ENCODE data around the gene GRHL3.

GRHL3 gene

GRCh38 chr1:24300971-24301784 lies 18.0 kb upstream of the GRHL3 start:
- no peak overlapping the region for H3K23ac ChIP-seq (ENCODE audit: low read length)
- no peak overlapping the region for H3K4ac ChIP-seq (ENCODE audit: low read depth, low read length)
- H4K8ac ChIP-seq (ENCODE audit: low read depth, low read length), result no peak overlapping the region
- H2BK120ac ChIP-seq (ENCODE audit: insufficient read depth, low read length, poor library complexity), result no peak overlapping the region
- peaks cover 0 to 6% of the 10 kb centered on the region in 2 experiments for H3K4me1 ChIP-seq (ENCODE audit: control insufficient read depth in 1 of 2, insufficient read depth in 2 of 2, low read length in 2 of 2)
- H3K36me3 ChIP-seq (ENCODE audit: control insufficient read depth in 1 of 2, insufficient read depth in 2 of 2, low read length in 2 of 2), result no peaks in the 10 kb centered on the region
- H2AFZ ChIP-seq (ENCODE audit: insufficient read depth, low read length, poor library complexity), result no peak overlapping the region
- no peak overlapping the region for H3K18ac ChIP-seq (ENCODE audit: low read length)
- H2AK5ac ChIP-seq (ENCODE audit: low read length), result no peak overlapping the region
- no peak overlapping the region for H3K4me3 ChIP-seq (ENCODE audit: low read depth, low read length)
- H2BK5ac ChIP-seq (ENCODE audit: low read depth, low read length, poor library complexity), result no peak overlapping the region
- no peaks in the 10 kb centered on the region for H3K79me2 ChIP-seq (ENCODE audit: control insufficient read depth, insufficient read depth, low read length, poor library complexity)
- no peak overlapping the region for H3K27ac ChIP-seq (ENCODE audit: low read depth, low read length)
- H4K12ac ChIP-seq (ENCODE audit: low read depth, low read length), result no peak overlapping the region
- no peaks in the 10 kb centered on the region for H3K27me3 ChIP-seq (ENCODE audit: insufficient read depth, low read length)
- no peak overlapping the region for H3K14ac ChIP-seq (ENCODE audit: low read length)
- no peak overlapping the region for H2BK12ac ChIP-seq (ENCODE audit: low read length)
- DNase-seq, result no peak
- H3K9me3 ChIP-seq (ENCODE audit: insufficient read depth, low read depth, low read length), result no peaks in the 10 kb centered on the region
- no CpG with 5 or more reads among the region's 7 CpGs for WGBS (ENCODE audit: extremely low coverage, insufficient coverage, insufficient read length)
- H3K9ac ChIP-seq (ENCODE audit: low read length), result no peak overlapping the region
- H4K91ac ChIP-seq (ENCODE audit: low read depth, low read length), result no peak overlapping the region
- no peaks in the 10 kb centered on the region for H3K79me1 ChIP-seq (ENCODE audit: low read length)
- no peak overlapping the region for H3K4me2 ChIP-seq (ENCODE audit: low read length)

DNA sequence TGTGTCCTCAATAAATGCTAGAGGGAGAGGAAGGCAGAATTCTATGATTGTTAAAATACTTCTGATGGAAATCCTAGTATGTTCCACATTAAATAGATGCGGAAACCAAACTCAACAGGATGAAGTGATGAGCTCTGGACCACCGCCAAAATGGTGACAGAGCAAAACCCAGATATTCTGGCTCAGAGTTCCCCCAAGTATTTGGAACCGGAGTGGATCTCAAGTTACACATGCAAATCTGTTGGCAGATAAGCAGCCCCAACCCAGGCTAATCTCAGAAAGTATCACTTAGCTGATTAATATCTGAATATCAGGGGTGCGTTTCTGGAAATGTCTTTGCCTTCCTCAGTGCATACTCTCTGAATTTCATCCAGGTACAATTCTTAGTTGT lies 17.4 kb upstream of the GRHL3 start:
- H3K4me2 ChIP-seq (ENCODE audit: low read length), result no peak overlapping the region
- DNase-seq, result no peak
- no peak overlapping the region for H3K4ac ChIP-seq (ENCODE audit: low read depth, low read length)
- H4K91ac ChIP-seq (ENCODE audit: low read depth, low read length), result no peak overlapping the region
- WGBS (ENCODE audit: extremely low coverage, insufficient coverage, insufficient read length), result no CpG with 5 or more reads among the region's 4 CpGs
- no peak overlapping the region for H3K4me3 ChIP-seq (ENCODE audit: low read depth, low read length)
- H3K79me1 ChIP-seq (ENCODE audit: low read length), result no peaks in the 10 kb centered on the region
- H2BK120ac ChIP-seq (ENCODE audit: insufficient read depth, low read length, poor library complexity), result no peak overlapping the region
- H3K27me3 ChIP-seq (ENCODE audit: insufficient read depth, low read length), result no peaks in the 10 kb centered on the region
- peaks cover 0 to 6% of the 10 kb centered on the region in 2 experiments for H3K4me1 ChIP-seq (ENCODE audit: control insufficient read depth in 1 of 2, insufficient read depth in 2 of 2, low read length in 2 of 2)
- no peak overlapping the region for H4K8ac ChIP-seq (ENCODE audit: low read depth, low read length)
- no peaks in the 10 kb centered on the region for H3K79me2 ChIP-seq (ENCODE audit: control insufficient read depth, insufficient read depth, low read length, poor library complexity)
- no peak overlapping the region for H3K9ac ChIP-seq (ENCODE audit: low read length)
- H3K14ac ChIP-seq (ENCODE audit: low read length), result no peak overlapping the region
- H3K9me3 ChIP-seq (ENCODE audit: insufficient read depth, low read depth, low read length), result no peaks in the 10 kb centered on the region
- no peak overlapping the region for H2AFZ ChIP-seq (ENCODE audit: insufficient read depth, low read length, poor library complexity)
- H3K23ac ChIP-seq (ENCODE audit: low read length), result no peak overlapping the region
- H3K18ac ChIP-seq (ENCODE audit: low read length), result no peak overlapping the region
- no peak overlapping the region for H4K12ac ChIP-seq (ENCODE audit: low read depth, low read length)
- no peaks in the 10 kb centered on the region for H3K36me3 ChIP-seq (ENCODE audit: control insufficient read depth in 1 of 2, insufficient read depth in 2 of 2, low read length in 2 of 2)
- H3K27ac ChIP-seq (ENCODE audit: low read depth, low read length), result no peak overlapping the region
- no peak overlapping the region for H2AK5ac ChIP-seq (ENCODE audit: low read length)
- H2BK12ac ChIP-seq (ENCODE audit: low read length), result no peak overlapping the region
- no peak overlapping the region for H2BK5ac ChIP-seq (ENCODE audit: low read depth, low read length, poor library complexity)

DNA sequence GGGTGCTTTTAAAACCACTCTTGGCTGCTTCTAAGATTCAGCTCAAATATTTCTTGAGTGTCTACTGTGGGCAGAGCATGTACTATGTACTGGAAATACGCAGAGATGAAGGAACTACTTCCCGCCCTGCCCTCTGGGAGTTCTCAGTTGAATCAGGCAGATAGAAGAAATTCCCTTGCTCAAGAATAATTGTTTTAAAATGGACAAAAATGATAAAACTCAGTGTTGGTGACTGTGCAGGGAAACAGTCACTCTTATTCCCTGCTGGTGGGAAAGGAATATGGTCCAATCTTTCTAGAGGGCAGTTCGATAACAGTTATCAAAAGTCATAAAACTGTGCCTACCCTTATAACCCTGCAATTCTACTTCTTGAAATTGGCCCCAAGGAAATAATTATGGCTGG lies 16.9 kb upstream of the GRHL3 start:
- Histone ChIP-seq H2BK5ac (ENCODE audit: low read depth, low read length, poor library complexity) (no peak overlapping the region), H3K4me3 (ENCODE audit: low read depth, low read length) (no peak overlapping the region), H2AK5ac (ENCODE audit: low read length) (no peak overlapping the region), H2BK12ac (ENCODE audit: low read length) (no peak overlapping the region), H3K9ac (ENCODE audit: low read length) (no peak overlapping the region), H3K4me2 (ENCODE audit: low read length) (no peak overlapping the region), H3K18ac (ENCODE audit: low read length) (no peak overlapping the region), H2AFZ (ENCODE audit: insufficient read depth, low read length, poor library complexity) (no peak overlapping the region), H3K23ac (ENCODE audit: low read length) (no peak overlapping the region), H3K4ac (ENCODE audit: low read depth, low read length) (no peak overlapping the region), H2BK120ac (ENCODE audit: insufficient read depth, low read length, poor library complexity) (no peak overlapping the region), H3K27ac (ENCODE audit: low read depth, low read length) (no peak overlapping the region), H3K36me3 (ENCODE audit: control insufficient read depth in 1 of 2, insufficient read depth in 2 of 2, low read length in 2 of 2) (no peaks in the 10 kb centered on the region), H3K4me1 (ENCODE audit: control insufficient read depth in 1 of 2, insufficient read depth in 2 of 2, low read length in 2 of 2) (peaks cover 0 to 3% of the 10 kb centered on the region in 2 experiments), H4K91ac (ENCODE audit: low read depth, low read length) (no peak overlapping the region), H4K8ac (ENCODE audit: low read depth, low read length) (no peak overlapping the region), H3K79me1 (ENCODE audit: low read length) (no peaks in the 10 kb centered on the region), H3K9me3 (ENCODE audit: insufficient read depth, low read depth, low read length) (no peaks in the 10 kb centered on the region), H4K12ac (ENCODE audit: low read depth, low read length) (no peak overlapping the region), H3K14ac (ENCODE audit: low read length) (no peak overlapping the region), H3K79me2 (ENCODE audit: control insufficient read depth, insufficient read depth, low read length, poor library complexity) (no peaks in the 10 kb centered on the region), H3K27me3 (ENCODE audit: insufficient read depth, low read length) (no peaks in the 10 kb centered on the region)
- no CpG with 5 or more reads among the region's 3 CpGs for WGBS (ENCODE audit: extremely low coverage, insufficient coverage, insufficient read length)
- DNase-seq, result peak; percentile 39 to 55

DNA sequence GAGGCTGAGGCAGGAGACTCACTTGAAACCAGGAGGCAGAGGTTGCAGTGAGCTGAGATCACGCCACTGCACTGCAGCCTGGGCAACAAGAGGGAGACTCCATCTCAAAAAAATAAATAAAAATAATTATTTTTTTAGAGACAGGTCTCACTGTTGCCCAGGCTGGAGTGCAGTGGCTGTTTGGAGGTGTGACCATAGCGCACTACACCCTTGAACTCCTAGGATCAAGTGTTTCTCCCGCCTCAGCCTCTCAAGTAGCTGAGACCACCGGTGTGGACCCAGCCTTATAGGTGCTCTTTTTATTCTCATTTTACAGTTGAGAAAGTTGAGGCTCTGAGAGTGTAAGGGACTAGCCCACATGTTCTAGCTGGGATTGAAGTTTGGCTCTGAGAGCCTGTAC lies 15.6 kb upstream of the GRHL3 start:
- no peak overlapping the region for H3K27ac ChIP-seq (ENCODE audit: low read depth, low read length)
- H3K9ac ChIP-seq (ENCODE audit: low read length), result no peak overlapping the region
- H3K4me1 ChIP-seq (ENCODE audit: control insufficient read depth in 1 of 2, insufficient read depth in 2 of 2, low read length in 2 of 2), result peaks cover 0 to 2% of the 10 kb centered on the region in 2 experiments
- H3K23ac ChIP-seq (ENCODE audit: low read length), result no peak overlapping the region
- H3K14ac ChIP-seq (ENCODE audit: low read length), result no peak overlapping the region
- H3K79me1 ChIP-seq (ENCODE audit: low read length), result no peaks in the 10 kb centered on the region
- DNase-seq, result no peak
- H2BK120ac ChIP-seq (ENCODE audit: insufficient read depth, low read length, poor library complexity), result no peak overlapping the region
- H2AFZ ChIP-seq (ENCODE audit: insufficient read depth, low read length, poor library complexity), result no peak overlapping the region
- H3K79me2 ChIP-seq (ENCODE audit: control insufficient read depth, insufficient read depth, low read length, poor library complexity), result no peaks in the 10 kb centered on the region
- H3K4ac ChIP-seq (ENCODE audit: low read depth, low read length), result no peak overlapping the region
- no peak overlapping the region for H4K8ac ChIP-seq (ENCODE audit: low read depth, low read length)
- H3K4me2 ChIP-seq (ENCODE audit: low read length), result no peak overlapping the region
- WGBS (ENCODE audit: extremely low coverage, insufficient coverage, insufficient read length), result no CpG with 5 or more reads among the region's 4 CpGs
- no peaks in the 10 kb centered on the region for H3K9me3 ChIP-seq (ENCODE audit: insufficient read depth, low read depth, low read length)
- no peak overlapping the region for H4K12ac ChIP-seq (ENCODE audit: low read depth, low read length)
- no peaks in the 10 kb centered on the region for H3K27me3 ChIP-seq (ENCODE audit: insufficient read depth, low read length)
- no peak overlapping the region for H2AK5ac ChIP-seq (ENCODE audit: low read length)
- no peak overlapping the region for H3K4me3 ChIP-seq (ENCODE audit: low read depth, low read length)
- H3K18ac ChIP-seq (ENCODE audit: low read length), result no peak overlapping the region
- H2BK5ac ChIP-seq (ENCODE audit: low read depth, low read length, poor library complexity), result no peak overlapping the region
- H2BK12ac ChIP-seq (ENCODE audit: low read length), result no peak overlapping the region
- H3K36me3 ChIP-seq (ENCODE audit: control insufficient read depth in 1 of 2, insufficient read depth in 2 of 2, low read length in 2 of 2), result no peaks in the 10 kb centered on the region
- H4K91ac ChIP-seq (ENCODE audit: low read depth, low read length), result no peak overlapping the region
